ENCODE measurements around the gene UBXN4.

Gene UBXN4

DNA sequence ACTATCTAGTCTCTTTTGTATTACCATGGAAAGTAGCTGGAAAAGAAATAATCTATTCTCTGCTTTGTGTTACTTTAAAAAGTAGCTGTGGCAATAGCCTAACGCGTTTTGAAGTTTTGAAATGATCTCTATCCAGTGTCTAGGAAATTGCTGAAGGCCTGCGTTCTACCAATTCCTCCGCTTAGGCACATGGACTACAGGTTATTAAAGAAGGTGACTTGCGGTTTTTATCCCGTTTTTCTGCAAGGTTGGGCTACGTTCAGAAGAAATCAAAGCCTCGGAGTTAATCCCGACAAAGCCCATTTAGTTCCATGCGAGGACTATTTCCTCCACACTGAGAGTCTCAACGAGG, 636 bp upstream of the UBXN4 start:
- peak overlapping the region; percentile 94 to 98 for H3K4me3 Mint-ChIP-seq
- peak overlapping the region; percentile 99 for H3K27ac Mint-ChIP-seq
- peaks cover 6 to 13% of the 10 kb centered on the region in 2 donors for H3K36me3 Mint-ChIP-seq
- peaks cover 0 to 1% of the 10 kb centered on the region in 2 donors for H3K9me3 Mint-ChIP-seq
- H3K27me3 Mint-ChIP-seq: no peaks in the 10 kb centered on the region
- DNase-seq: no peak
- ATAC-seq (replicated peaks): no peak
- peaks cover 7 to 8% of the 10 kb centered on the region in 2 donors for H3K4me1 Mint-ChIP-seq

DNA sequence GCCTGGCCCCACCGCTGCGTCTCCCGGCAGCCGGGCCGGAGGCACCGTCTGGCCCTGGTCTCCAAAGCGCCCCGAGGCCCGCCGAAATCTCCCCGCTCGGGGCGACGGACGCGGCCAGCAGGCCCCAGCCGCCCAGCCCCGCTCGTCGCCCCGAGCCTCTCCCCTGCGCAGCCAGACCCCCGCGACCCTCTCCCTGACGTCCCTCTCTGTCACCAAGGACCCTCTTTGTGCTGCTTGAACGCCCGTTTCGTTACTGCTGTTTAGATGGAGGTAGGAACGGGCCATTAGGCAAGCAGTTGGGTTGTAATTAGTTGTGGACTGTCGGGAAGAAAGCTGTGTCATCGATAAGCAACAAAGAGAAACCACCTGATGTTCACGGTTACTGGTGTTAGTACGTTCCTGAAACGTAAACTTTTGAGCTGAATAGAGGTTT, 686 bp downstream of the UBXN4 start:
- peak; percentile 28 to 35 for ATAC-seq (replicated peaks)
- H3K27ac Mint-ChIP-seq: peak overlapping the region; percentile 99

DNA sequence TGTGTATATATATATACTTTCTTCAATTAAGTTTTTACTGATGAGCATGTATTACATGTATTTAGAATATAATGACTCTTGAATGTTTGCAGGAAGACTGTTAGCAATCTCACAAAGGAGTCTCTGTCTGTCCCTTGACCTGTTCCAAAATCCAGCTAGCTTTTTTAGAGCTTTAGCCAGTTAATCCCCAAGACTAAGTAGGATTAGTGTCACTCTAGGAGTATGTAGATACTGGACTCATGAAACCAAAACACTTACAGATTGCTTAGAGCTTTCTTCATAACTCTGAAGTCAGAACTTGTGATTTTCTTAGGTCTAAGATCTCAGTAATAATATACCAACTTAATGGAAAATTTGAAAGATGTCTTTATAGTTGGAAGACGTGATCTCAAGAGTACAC, 2.2 kb downstream of the UBXN4 start:
- peaks cover 0 to 1% of the 10 kb centered on the region in 2 donors for H3K9me3 Mint-ChIP-seq
- H3K4me3 Mint-ChIP-seq: peak overlapping the region; percentile 51 to 59
- H3K27me3 Mint-ChIP-seq: no peaks in the 10 kb centered on the region
- DNase-seq (no peak), ATAC-seq (replicated peaks) (no peak)
- peaks cover 16 to 18% of the 10 kb centered on the region in 2 donors for H3K4me1 Mint-ChIP-seq
- peaks cover 13 to 26% of the 10 kb centered on the region in 2 donors for H3K36me3 Mint-ChIP-seq
- peak overlapping the region; percentile 39 for H3K27ac Mint-ChIP-seq

More for the DNA sequence above, 686 bp downstream of the UBXN4 start:
- Mint-ChIP-seq H3K36me3 (peaks cover 13 to 22% of the 10 kb centered on the region in 2 donors), H3K27me3 (no peaks in the 10 kb centered on the region), H3K4me1 (peaks cover 16 to 18% of the 10 kb centered on the region in 2 donors), H3K4me3 (peak overlapping the region; percentile 94 to 98), H3K9me3 (peaks cover 0 to 1% of the 10 kb centered on the region in 2 donors)
- DNase-seq: no peak

DNA sequence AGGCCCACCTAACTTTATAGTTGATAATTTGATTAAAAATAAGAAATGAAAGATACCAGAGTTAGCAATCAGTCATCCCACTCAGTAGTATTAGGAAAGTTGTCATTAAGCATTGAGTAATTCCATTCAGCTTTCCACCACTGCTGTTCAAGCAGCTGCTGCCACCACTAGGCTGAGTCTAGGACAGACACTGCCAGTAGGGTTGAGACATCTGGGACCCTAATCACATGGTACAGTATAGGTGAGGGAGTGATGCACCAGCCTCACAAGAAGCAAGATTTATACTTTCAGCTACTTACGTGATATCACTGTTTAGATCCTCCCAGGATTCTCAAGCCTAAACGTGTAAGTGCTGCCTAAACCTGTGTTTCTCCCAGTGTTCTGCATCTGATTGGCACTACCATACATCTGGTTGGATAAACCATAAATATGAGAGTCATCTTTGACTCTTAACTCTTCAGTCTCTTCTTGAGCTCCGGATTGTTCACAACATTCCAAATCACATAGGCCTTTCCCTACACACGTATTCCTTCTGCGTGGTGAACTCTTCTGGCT, 3.2 kb downstream of the UBXN4 start:
- no peak for ATAC-seq (replicated peaks)
- H3K27ac Mint-ChIP-seq: no peak overlapping the region
- H3K4me3 Mint-ChIP-seq: no peak overlapping the region
- H3K4me1 Mint-ChIP-seq: peaks cover 17 to 18% of the 10 kb centered on the region in 2 donors
- H3K36me3 Mint-ChIP-seq: peaks cover 15 to 32% of the 10 kb centered on the region in 2 donors
- H3K27me3 Mint-ChIP-seq: no peaks in the 10 kb centered on the region
- DNase-seq: no peak
- peaks cover 0 to 1% of the 10 kb centered on the region in 2 donors for H3K9me3 Mint-ChIP-seq

DNA sequence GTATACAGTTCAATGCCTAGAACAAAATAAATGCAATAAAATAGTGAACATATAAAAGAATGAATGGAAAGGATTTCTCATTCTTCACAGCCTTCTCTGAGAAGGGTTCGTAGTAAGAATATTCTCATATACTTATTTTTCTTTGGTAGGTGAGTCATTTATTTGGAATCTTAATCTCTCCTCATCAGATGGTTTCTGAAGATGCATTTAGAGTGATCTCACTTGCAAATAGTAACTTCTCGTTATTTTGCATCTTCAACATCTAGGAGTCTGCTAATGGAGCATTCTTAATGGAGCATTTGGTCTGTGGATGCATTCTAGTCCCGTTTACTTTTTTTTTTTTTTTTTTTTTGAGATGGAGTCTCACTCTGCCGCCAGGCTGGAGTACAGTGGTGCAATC, 3.9 kb downstream of the UBXN4 start:
- Mint-ChIP-seq H3K27ac (no peak overlapping the region), H3K27me3 (no peaks in the 10 kb centered on the region), H3K4me3 (no peak overlapping the region), H3K4me1 (peaks cover 18% of the 10 kb centered on the region in 2 donors), H3K36me3 (peaks cover 15 to 36% of the 10 kb centered on the region in 2 donors), H3K9me3 (peaks cover 0 to 1% of the 10 kb centered on the region in 2 donors)
- ATAC-seq (replicated peaks): no peak
- DNase-seq: no peak

DNA sequence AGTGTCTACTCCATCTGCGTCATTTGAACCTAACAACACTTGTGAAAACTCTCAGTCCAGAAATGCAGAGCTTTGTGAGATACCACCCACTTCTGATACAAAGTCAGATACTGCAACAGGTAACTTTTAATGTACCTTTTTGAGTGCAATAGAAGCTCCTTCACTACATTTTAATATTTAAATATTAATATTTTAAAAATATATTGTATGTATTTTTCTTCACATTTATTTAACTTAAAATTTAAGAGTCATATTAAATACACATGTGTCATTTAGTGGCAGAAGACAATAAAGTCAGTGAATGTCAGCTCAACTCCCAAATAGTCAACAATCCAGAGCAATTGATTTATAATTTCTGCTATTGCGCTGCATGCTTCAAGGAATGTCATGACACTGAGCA, 13.9 kb downstream of the UBXN4 start:
- ATAC-seq (replicated peaks): no peak
- no peaks in the 10 kb centered on the region for H3K27me3 Mint-ChIP-seq

DNA sequence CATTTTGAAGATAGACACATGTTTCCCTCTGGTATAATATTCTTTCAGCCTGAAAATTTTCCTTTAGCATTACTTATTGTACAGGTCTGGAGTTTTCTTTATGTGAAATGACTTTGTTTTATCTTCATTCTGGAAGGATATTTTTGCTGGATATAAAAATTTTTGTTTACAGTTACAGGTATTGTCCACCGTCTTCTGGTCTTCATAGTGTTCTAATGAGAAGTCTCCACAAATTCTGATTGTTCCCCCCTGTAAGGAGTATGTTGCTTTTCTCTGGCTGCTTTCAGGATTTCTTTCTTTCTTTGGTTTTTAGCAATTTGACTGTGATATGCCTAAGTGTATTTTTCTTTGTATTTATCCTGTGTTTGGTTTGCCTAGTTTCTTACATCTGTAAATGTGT, 15.0 kb downstream of the UBXN4 start:
- Mint-ChIP-seq H3K4me1 (no peaks in the 10 kb centered on the region), H3K27me3 (no peaks in the 10 kb centered on the region), H3K4me3 (no peak overlapping the region), H3K9me3 (peaks cover 4 to 11% of the 10 kb centered on the region in 2 donors), H3K27ac (no peak overlapping the region), H3K36me3 (peaks cover 50 to 51% of the 10 kb centered on the region in 2 donors)
- DNase-seq: no peak
- ATAC-seq (replicated peaks): no peak

More for the DNA sequence above, 13.9 kb downstream of the UBXN4 start:
- no peak overlapping the region for H3K27ac Mint-ChIP-seq
- H3K4me3 Mint-ChIP-seq: no peak overlapping the region
- H3K36me3 Mint-ChIP-seq: peaks cover 48 to 51% of the 10 kb centered on the region in 2 donors
- H3K4me1 Mint-ChIP-seq: no peaks in the 10 kb centered on the region
- no peak for DNase-seq
- H3K9me3 Mint-ChIP-seq: peaks cover 4 to 11% of the 10 kb centered on the region in 2 donors

DNA sequence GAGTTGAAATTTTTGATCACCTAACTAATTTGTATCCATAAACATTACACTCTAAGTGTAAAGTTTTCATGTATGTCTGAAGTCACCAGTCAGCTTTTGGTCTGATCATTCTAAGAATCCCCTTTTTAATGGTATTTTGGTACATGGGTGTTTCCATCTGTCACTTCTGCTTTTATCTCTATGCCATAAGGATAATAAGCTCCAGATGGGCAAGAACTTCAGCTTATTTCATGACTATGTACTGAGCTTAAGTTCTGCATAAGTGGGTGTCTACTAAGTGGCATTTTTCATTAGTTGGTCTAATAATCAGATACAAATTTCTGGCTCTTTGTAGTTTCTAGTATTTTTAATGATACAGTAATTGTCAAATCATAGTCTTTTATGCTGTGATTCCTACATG, 20.4 kb downstream of the UBXN4 start:
- H3K4me3 Mint-ChIP-seq: no peak overlapping the region
- H3K27me3 Mint-ChIP-seq: no peaks in the 10 kb centered on the region
- peaks cover 38 to 42% of the 10 kb centered on the region in 2 donors for H3K36me3 Mint-ChIP-seq
- H3K27ac Mint-ChIP-seq: no peak overlapping the region
- no peaks in the 10 kb centered on the region for H3K9me3 Mint-ChIP-seq
- ATAC-seq (replicated peaks): no peak
- DNase-seq: no peak
- no peaks in the 10 kb centered on the region for H3K4me1 Mint-ChIP-seq

DNA sequence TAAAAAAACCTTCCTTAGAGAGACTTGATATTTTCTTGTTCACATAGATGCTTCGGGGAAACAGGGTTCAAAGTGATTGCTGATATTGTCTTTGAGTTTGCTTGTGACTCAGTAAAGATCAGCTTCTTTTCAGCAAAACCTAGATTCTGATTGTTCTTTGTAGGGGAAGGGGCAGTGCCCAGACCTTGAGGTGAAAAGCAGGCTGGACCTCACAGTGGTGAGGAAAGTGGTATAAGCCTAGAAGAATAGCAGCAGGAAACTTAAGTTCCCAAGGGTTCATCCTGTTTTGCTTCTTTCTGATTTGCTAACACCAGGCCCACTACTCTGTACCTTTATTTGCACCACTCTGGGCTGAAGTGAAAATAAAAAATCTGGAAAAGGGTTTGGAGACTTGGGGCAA, 20.9 kb downstream of the UBXN4 start:
- Mint-ChIP-seq H3K27me3 (no peaks in the 10 kb centered on the region), H3K4me1 (peaks cover 0 to 2% of the 10 kb centered on the region in 2 donors), H3K4me3 (no peak overlapping the region), H3K36me3 (peaks cover 40% of the 10 kb centered on the region in 2 donors), H3K27ac (peak overlapping the region; percentile 20), H3K9me3 (no peaks in the 10 kb centered on the region)
- no peak for DNase-seq
- no peak for ATAC-seq (replicated peaks)

DNA sequence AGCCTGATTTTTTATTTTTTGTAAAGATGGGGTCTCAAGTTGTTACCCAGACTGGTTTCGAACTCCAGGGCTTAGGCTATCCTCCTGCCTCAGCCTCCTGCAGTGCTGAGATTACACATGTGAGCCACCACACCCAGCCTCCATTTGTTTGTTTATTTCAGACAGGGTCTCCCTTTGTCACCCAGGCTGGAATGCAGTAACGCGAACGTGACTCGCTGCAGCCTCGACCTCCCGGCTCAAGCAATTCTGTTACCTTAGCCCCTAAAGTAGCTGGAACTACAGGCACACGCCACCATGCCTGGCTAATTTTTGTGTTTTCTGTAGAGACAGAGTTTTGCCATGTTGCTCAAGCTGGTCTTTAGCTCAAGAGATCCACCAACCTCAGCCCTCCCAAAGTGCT, 27.2 kb downstream of the UBXN4 start:
- no peaks in the 10 kb centered on the region for H3K27me3 Mint-ChIP-seq
- H3K9me3 Mint-ChIP-seq: no peaks in the 10 kb centered on the region
- no peak overlapping the region for H3K27ac Mint-ChIP-seq
- no peak overlapping the region for H3K4me3 Mint-ChIP-seq
- H3K4me1 Mint-ChIP-seq: peaks cover 0 to 2% of the 10 kb centered on the region in 2 donors
- peaks cover 31 to 44% of the 10 kb centered on the region in 2 donors for H3K36me3 Mint-ChIP-seq
- DNase-seq (no peak), ATAC-seq (replicated peaks) (no peak)

DNA sequence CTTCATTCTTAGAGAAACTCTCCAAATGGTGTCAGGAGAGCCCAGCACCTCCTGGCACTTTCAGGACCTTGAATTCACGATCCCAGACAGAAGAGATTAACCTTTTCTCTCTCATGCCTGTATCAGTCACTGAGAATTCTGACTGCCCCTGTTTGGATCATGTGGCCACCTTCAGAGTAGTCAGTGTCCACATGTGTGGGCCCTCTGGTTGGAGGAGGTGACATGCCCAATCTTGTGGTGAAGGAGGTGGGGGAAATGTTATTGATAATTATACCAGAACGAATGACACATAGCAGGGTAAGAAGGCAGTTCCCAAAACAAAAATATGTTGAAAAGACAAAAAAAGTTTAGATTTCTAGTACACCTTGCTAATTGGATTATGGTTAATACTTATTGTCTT, 31.7 kb downstream of the UBXN4 start:
- peaks cover 32 to 51% of the 10 kb centered on the region in 2 donors for H3K36me3 Mint-ChIP-seq
- no peak overlapping the region for H3K4me3 Mint-ChIP-seq
- H3K27me3 Mint-ChIP-seq: no peaks in the 10 kb centered on the region
- H3K27ac Mint-ChIP-seq: peak overlapping the region; percentile 83
- no peak for DNase-seq
- ATAC-seq (replicated peaks): no peak
- no peaks in the 10 kb centered on the region for H3K9me3 Mint-ChIP-seq
- H3K4me1 Mint-ChIP-seq: no peaks in the 10 kb centered on the region

DNA sequence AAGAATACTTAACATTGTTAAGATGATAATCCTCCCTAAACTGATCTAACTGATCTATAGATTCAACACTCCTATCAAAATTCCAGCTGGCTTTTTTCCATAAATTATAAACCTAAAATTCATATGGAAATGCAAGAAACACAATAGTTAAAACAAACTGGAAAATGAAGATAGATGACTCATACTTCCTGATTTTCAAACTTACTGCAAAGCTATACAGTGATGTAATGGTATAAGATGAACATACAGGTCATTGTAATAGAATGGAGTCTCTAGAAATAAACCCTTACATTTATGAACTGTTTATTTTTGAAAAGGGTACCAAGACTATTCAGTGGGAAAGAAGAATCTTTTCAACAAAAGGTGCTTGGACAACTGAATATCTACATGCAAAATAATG, 32.3 kb downstream of the UBXN4 start:
- ATAC-seq (replicated peaks) (no peak), DNase-seq (no peak)
- Mint-ChIP-seq H3K27me3 (no peaks in the 10 kb centered on the region), H3K27ac (no peak overlapping the region), H3K36me3 (peaks cover 33 to 49% of the 10 kb centered on the region in 2 donors), H3K4me3 (no peak overlapping the region), H3K4me1 (no peaks in the 10 kb centered on the region), H3K9me3 (no peaks in the 10 kb centered on the region)

DNA sequence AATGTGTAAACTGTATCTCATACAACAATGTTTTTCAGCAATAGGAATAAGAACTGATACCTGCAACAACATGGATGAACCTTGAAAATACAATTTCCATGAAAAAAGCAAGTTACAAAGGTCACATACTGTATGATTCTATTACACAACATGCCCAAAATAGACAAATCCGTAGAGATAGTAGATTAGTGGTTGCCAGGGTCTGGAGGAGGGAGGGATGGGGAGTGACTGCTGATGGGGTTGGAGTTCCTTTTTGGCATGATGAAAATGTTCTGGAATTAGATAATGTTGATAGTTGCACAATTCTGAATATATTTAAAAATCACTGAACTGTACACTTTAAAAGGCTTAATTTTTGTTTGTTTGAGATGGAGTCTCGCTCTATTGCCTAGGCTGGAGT, 33.8 kb downstream of the UBXN4 start:
- Mint-ChIP-seq H3K4me3 (no peak overlapping the region), H3K27ac (no peak overlapping the region), H3K4me1 (no peaks in the 10 kb centered on the region), H3K9me3 (no peaks in the 10 kb centered on the region), H3K27me3 (no peaks in the 10 kb centered on the region), H3K36me3 (peaks cover 36 to 47% of the 10 kb centered on the region in 2 donors)
- no peak for DNase-seq
- no peak for ATAC-seq (replicated peaks)

DNA sequence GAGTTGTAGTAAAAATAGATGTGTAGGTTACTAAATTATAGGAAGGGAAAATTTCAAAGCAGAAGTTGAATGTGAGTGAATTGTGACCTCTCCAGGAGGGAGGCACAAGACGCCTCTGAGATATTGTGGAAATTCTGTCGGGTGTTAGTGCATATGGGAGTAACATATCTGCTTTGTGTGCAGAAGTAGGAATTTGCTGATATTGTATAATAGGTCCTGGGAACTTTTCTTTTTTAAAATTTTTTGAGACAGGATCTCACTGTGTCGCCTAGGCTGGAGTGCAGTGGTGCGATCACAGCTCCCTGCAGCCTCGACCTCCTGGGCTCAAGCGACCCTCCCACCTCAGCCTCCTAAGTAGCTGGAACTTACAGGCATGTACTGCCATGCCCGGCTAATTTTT, 34.7 kb downstream of the UBXN4 start:
- peaks cover 39 to 49% of the 10 kb centered on the region in 2 donors for H3K36me3 Mint-ChIP-seq
- H3K9me3 Mint-ChIP-seq: no peaks in the 10 kb centered on the region
- no peaks in the 10 kb centered on the region for H3K4me1 Mint-ChIP-seq
- no peak overlapping the region for H3K27ac Mint-ChIP-seq
- DNase-seq (no peak), ATAC-seq (replicated peaks) (no peak)
- H3K27me3 Mint-ChIP-seq: no peaks in the 10 kb centered on the region
- no peak overlapping the region for H3K4me3 Mint-ChIP-seq

DNA sequence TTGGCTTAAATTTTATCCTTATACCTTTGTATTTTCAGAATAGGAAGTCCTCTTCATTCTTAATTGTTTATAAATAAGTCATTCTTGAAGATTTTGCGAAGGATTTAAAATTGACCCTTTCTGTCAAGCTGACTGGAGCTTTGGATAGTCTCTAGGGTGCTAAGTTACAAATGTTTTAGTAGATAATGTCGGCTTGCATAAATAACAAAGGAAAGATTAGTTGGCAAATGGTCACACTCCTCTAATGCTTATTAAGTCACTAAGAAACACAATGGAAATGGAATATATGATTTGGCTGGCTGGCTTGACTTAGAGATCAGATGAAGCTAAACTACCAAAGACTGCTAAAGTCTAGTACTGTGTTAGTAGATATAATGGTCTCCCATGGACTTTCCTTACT, 40.6 kb downstream of the UBXN4 start:
- Mint-ChIP-seq H3K36me3 (peaks cover 51 to 69% of the 10 kb centered on the region in 2 donors), H3K27ac (no peak overlapping the region), H3K4me3 (no peak overlapping the region), H3K4me1 (no peaks in the 10 kb centered on the region), H3K27me3 (no peaks in the 10 kb centered on the region), H3K9me3 (peaks cover 0 to 3% of the 10 kb centered on the region in 2 donors)
- DNase-seq (no peak), ATAC-seq (replicated peaks) (no peak)
